Hematopoietic multipotent progenitor cell treated with erythropoietin and hydrocortisone succinate and interleukin-3 and kit ligand, for 15 days (in vitro differentiated cells): ENCODE data around the gene NKG7.

Experiments
- DNase-seq: peaks from one replicate; pipeline ENCODE4 v3.0.0-alpha.2; 2015; ENCODE audit warnings: low spot score

NKG7 gene

GRCh38 chr19:51337141-51337860 lies 35.2 kb downstream of the NKG7 start:
- no peak for DNase-seq

- peak; percentile 34 for DNase-seq
Measured at GRCh38 chr19:51333836-51334460, 38.5 kb downstream of the NKG7 start.

DNA sequence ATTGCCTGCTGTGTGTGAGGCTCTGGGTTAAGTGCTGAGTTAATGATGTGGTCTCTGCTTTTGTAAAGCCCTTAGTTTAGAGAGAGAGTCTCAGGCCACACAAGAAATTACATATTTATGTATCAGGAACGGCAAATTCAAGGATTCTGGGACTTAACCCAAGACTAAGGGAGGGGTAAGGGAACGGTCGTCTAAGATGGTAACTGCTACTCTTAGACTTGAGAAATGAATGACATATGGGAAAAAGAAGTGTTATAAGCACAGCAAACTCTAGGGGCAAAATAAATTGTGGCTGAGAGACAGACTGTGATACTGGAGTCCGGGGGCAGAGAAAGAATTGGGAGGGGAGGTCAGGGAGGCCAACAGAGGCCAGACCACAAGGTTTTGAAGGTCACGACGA lies 40.7 kb downstream of the NKG7 start:
- no peak for DNase-seq

DNA sequence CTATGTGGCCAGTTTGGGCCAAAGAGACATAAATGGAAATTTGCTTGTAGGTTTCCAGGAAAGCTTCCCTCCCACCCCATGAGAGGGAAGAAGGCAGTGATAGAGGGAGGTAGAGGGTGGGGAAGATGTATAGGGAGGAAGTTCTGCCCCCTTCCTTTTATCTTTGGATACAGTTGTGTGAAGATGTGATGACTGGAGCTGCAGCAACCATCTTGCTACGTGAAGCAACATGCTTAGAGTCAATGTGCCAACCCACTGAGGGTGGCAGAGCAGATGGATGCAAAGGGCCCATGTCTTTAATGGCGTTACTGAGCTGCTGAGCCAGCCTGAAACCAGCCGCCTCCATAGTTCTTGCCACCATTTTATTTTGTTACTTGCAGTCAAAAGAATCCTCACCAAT lies 41.3 kb downstream of the NKG7 start:
- DNase-seq, result no peak

DNA sequence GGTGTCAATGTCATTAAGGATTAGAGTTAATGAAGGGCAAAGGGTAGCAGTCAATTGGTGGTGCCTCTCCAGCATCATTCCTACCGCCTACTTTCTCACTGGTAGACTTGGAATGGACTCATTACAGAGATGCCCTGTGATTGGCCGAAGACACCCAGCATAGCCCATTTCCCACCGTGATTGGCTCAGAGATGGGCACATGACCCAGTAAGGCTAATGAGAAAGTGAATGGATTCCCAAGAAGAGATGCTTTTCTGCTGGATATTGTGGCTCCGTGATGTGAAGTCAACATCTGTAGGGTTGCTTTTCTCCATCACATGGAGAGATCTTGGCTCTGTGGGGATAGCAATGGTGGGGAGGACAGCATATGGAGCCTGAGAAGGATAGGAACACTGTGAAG lies 42.1 kb downstream of the NKG7 start:
- DNase-seq, result no peak

DNA sequence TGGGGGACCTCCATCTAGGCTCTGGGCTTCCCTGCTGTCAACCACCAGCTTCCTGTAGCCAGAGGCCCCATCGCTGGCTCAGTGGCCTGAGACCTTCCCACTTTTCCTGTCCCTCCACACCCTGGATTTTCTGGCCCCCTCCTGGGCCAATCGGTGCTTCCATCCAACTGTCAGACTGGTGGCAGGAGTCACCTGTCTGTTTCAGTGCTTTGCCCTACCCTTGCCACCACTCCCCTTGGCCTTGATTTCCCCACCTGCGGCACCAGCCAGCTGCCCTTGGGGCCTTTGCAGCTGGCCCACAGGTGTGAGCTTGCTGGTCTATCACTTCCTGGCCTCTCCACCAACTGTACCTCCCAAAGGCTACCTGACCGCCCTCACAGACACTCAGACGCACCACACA lies 43.0 kb downstream of the NKG7 start:
- no peak for DNase-seq

DNA sequence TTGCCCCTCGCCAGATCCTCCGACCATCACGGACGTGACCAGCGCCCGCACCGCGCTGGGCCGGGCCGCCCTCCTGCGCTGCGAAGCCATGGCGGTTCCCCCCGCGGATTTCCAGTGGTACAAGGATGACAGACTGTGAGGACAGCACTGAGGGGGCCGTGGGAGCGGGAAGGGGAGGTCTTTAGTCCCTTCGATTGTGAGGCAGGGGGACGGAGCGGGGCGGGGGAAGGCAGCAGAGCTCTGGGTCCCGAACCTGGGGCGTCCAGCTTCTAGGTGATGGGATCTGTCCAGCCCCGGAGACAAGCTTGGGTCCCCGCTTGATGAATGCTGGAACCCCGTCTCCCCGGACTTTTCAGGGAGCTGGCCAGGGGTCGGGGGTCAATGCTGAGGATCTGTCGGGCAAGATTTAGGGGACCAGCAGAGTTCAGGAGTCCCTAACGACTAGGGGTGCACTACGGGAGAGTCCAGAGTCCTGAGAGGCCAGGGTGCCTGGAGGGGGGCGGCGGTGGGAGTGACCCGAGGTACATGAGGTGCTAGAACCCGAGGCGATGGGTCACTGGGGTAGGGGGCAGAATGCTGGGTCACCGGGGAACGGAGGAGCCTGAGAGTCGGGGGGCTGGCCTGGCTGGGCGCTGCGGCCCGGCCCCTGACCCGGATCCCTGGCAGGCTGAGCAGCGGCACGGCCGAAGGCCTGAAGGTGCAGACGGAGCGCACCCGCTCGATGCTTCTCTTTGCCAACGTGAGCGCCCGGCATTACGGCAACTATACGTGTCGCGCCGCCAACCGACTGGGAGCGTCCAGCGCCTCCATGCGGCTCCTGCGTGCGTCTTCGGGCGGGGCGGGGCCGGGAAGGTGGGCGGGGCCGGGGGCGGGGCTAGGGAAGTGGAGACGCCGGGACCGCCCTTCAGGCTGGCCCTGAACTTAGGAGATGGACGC lies 45.1 kb downstream of the NKG7 start:
- peak; percentile 59 for DNase-seq

DNA sequence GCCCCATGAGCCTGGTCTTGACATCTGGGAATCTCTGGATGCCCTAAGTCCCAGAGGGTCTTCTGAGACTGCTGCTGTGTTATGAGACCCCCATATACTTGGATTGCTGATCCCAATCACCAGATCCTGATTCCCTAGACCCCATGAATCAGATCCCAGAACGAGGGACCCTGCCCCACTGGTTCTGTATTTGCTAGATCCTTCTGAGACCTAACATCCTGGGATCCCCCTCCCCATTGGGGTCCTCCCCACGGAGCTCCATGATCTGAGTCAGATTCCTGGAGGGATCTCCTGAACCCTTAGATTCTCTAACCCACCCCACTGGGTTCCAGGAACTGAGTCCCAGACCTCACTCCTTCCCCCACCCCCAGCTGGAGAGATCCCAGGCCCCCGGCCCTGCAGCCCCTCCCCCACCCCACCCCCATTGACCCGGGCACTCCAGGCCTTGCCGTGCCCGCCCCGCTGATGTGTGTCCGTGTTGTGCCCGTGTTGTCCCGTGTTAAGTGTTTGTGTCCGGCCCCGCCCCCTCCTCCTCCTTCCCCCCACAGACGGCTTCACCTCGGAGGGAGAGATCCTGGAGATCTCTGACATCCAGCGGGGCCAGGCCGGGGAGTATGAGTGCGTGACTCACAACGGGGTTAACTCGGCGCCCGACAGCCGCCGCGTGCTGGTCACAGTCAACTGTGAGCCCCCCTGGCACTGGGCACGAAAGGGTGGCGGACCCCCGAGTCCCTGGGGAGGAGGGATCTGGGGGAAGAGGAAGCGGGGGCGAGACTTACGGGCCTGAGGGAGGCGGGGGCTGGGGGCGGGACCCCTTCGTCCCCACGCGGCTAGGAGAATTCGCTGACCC lies 46.0 kb downstream of the NKG7 start:
- no peak for DNase-seq

DNA sequence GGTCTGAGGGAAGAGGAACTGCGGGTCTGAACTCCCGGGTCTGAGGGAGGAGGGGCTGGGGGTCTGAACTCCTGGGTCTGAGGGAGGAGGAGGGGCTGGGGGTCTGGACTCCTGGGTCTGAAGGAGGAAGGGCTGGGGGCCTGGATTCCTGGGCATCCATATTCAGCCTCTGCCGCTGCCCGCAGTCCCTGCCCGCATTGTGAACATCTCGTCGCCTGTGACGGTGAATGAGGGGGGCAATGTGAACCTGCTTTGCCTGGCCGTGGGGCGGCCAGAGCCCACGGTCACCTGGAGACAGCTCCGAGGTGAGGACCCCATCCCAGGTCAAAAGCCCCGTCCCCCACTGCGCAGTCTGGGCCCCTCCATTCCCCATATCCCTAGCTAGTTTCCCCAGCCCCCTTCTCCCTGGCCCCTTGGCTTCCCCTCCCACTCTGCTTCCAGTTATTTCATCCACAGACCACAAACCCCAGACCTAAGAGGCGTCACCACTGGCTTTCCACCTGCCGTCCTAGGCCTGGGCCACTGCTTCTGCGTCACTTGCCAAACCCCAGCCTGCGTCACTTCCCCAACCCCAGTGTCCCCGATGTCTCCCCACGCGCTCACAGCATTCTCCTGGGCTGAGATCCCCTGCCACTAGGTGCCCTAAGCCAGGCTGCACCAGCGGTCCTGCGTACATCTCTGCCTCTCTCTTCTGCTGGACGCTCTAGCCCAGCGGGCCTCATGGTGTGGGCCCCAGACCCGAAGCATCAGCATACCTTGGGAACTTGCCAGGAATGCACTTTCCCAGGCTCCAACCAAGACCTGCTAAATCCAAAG lies 47.1 kb downstream of the NKG7 start:
- no peak for DNase-seq

DNA sequence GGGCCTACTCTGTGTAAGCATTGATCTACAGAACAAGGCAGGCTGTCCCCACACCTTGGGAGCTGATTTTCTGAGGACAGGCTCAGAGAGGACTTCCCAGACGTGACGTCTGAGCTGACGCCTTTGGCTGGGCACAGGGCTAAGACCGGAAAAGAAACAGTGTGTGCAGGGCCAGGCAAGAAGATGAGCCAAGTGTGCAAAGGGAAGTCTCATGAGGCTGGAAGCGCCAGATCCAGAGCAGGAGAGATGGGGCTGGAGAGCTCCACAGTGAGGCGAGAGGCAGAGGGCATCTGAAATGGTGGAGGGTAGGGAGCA lies 48.3 kb downstream of the NKG7 start:
- no peak for DNase-seq

DNA sequence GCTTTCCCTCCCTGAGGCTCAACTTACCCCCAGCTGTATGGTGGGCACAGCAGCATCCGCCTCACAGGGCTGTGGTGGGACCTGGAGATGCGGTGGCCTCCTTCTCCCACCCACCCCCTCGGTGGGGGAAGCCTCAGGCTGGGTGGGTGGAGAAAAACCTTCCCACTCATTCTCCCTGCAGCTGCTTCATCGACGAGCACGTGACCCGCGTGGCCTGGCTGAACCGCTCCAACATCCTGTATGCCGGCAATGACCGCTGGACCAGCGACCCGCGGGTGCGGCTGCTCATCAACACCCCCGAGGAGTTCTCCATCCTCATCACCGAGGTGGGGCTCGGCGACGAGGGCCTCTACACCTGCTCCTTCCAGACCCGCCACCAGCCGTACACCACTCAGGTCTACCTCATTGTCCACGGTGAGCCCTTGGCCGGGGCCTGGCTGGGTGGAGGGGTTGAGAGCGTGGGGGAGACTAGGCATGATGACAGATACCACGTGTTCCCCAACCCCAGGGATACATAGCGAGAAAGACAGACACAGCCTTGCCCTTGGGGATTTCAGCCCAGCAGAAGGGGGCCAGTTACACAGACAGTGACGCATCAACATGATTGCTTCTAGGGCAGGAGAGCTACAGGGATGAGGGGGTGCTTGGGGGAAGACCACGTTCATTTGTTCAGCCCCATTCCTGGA lies 48.8 kb downstream of the NKG7 start:
- DNase-seq, result no peak

DNA sequence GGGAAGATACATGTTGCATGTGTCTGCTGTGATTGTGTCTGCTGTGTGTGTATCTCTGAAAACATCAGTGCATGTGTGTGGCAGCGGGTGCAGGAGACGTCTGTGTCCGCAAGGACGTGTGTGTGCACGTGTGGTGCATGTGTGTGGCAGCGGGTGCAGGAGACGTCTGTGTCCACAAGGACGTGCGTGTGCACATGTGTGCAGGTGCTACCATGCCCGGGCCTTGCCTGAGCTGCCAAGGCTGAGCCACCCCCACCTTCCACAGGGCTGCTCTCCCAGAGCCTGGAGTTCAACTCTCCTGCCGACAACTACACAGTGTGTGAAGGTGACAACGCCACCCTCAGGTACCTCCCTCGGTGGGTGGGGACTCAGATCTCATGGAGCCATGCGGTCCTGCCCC lies 50.7 kb downstream of the NKG7 start:
- DNase-seq, result no peak
